Measurements from ENCODE around the gene DPP6.

The DPP6 gene

DNA sequence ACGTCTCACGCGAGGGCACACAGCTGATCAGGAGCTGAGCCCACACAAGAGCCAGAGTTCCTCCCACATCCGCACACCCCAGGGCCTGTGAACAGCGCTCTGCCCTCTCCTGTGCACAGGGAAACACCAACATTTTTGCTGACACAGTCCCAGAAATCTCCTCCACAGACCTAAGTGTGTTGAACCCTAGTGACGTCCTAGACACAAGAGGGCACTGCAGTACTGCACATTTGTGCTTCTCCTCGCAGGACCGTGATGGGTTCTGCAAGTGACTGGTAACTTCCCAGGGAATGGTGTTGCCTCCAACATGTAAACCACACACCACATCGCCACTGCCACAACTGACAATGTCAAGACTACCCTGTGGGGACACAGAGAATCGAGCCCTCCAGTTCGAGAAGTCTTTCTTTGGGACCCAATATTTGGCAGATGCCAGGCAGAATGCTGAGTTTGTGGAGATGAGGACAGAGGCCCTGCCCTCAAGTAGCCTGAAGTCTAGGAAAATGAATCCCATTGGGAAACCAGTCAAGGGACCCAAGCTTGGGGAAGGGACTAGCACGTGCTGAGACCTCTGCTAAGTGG is 780.5 kb downstream of the DPP6 start:
- DNase-seq (ENCODE audit: low spot score), result peak; percentile 45

DNA sequence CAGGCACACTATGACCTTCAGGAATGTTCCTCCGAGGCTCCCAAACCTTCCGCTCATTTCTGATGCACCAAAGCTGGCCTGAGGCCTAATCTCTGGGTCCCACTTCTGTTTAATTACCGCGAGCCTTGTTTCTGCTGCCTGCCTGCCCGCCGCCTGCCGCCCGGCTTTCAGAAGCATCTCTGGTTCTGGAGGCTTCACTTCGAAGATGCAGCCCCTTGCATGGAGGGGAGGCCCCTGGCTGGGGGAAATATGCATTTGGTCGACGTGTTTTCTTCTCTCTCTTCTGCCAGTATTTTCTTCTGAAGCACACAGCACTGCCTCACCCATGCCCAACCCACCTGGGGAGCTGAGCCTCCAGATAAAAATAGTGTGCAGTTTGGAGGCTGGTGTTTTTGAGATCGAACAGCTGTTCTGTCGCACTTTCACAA is 783.8 kb downstream of the DPP6 start:
- no peak for DNase-seq (ENCODE audit: low spot score)

GRCh38 chr7:154837087-154837486 is 784.9 kb downstream of the DPP6 start:
- no peak for DNase-seq (ENCODE audit: low spot score)

GRCh38 chr7:154837622-154838021 is 785.4 kb downstream of the DPP6 start:
- no peak for DNase-seq (ENCODE audit: low spot score)

DNA sequence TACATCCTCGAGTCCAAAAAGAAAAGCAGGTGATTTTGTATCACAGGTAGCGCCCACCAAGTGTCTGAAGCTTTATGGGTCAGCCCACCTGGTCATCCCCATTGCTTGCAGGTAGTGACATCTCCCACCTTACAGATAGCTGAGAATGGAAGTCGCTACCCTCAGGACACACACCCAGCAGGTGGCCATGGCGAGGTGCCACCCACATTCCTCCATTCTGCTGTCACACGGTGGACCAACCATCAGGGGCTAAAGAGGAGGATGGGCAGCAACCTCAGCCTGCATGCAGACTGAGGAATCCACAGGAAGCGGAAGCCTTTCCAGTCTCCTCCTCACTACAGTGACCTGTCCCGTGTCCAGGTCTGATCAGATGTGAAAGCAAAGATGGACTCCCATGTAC is 787.9 kb downstream of the DPP6 start:
- no peak for DNase-seq (ENCODE audit: low spot score)

DNA sequence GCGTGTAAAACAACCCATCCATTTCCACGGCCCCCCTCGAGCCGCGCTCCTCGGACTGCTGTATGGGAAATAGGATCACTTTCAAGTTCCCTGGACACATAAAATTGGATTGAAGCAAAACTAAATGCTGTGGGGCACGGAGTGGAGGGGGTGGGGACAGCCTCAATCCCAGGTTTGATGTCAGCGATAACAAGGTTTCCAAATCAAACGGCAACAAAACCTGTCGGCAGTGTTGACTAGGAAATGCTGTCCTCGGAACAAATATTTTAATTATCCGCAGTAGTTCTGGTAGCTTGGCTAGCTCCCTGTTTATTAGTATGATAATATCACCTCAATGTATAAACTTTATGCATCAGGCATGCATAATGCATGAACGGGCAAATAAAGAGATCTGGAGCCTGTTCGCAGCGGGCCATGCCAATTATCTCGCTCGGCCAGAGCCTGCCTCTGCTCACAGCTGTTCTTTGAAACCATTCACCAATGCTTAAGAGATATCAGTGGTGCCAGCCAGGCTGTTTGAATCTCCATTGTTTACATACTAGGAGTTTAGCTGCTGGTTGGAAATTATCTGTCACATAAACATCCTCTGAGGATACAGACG is 789.6 kb downstream of the DPP6 start:
- no peak for DNase-seq (ENCODE audit: low spot score)

GRCh38 chr7:154842591-154842990 is 790.4 kb downstream of the DPP6 start:
- no peak for DNase-seq (ENCODE audit: low spot score)

GRCh38 chr7:154843670-154844237 is 791.6 kb downstream of the DPP6 start:
- DNase-seq (ENCODE audit: low spot score), result no peak

DNA sequence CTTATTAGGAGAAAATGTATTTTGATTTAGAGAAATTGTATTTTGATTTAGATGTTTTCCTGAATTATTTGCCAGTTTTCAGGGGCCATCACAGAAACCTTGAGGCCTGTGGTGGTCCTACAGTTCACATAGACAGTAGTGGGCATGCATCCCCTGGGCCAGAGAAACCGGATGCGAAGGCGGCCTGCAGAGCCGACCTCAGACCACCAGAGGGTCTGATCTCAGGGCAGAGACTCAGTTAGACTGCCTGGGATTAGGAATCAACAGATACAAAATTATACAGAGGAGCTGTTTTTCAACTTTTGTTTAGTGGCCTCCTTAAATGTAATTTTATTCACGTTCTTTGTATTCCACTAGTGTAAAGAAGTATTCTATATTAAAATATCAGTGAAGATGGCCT is 792.3 kb downstream of the DPP6 start:
- no peak for DNase-seq (ENCODE audit: low spot score)

GRCh38 chr7:154844955-154845354 is 792.8 kb downstream of the DPP6 start:
- no peak for DNase-seq (ENCODE audit: low spot score)

DNA sequence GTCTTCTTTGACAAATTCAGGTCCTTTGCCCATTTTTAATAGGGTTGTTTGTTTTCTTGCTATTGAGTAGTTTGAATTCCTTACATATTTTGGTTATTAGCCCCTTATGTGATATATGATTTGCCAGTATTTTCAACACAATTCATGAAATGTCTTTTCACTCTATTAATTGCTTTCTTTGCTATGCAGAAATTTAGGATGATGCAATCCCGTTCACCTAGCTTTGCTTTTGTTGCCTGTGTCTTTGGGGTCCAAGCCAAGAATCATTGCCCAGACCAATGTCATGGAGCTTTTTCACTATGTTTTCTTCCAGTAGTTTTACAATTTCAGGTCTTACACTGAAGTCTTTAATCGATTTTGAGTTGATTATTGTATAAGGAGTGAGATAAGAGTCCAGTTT is 796.3 kb downstream of the DPP6 start:
- no peak for DNase-seq (ENCODE audit: low spot score)

DNA sequence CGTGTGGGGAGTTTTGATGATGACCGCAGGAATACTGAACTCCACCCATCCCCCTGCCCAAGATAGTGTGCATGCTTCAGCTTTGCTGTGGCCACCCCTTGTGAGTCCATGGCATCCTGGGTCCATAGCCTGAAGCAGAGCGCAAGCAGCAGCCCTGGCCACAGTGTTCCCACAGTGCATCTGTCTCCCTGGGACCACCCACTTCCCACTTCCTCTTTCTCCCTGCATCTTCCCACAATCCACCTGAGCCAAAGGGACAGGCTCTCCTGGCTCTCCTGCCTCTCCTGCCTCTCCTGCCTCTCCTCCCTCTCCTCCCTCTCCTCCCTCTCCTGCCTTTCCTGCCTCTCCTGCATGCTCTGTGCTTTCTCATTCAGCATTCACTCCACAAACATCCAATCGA is 800.0 kb downstream of the DPP6 start:
- DNase-seq (ENCODE audit: low spot score), result no peak

GRCh38 chr7:154853063-154853726 is 801.0 kb downstream of the DPP6 start:
- no peak for DNase-seq (ENCODE audit: low spot score)

- DNase-seq (ENCODE audit: low spot score), result no peak
Measured at GRCh38 chr7:154853727-154854095, 801.5 kb downstream of the DPP6 start.

DNA sequence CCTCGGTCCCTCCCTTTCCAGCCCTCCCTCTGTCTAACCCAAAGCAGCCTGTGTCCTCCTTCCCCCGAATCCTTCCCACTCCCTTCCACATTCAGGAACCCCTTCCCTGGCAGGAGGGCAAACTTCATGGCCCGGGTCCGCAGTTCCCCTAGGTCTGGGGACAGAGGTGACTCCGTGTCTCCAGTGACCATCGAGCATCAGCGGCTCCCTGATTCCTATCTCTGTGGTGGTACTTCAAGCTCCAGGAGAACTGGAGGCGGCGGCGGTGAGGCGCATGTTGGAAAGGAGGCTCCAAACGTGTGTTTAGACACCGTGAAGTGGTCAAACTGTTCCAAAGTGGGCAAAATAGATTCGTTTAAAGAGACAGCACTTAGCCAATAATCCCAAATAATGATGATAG is 802.6 kb downstream of the DPP6 start:
- DNase-seq (ENCODE audit: low spot score), result no peak

GRCh38 chr7:154855366-154855765 is 803.2 kb downstream of the DPP6 start:
- no peak for DNase-seq (ENCODE audit: low spot score)

- no peak for DNase-seq (ENCODE audit: low spot score)
Measured at GRCh38 chr7:154856733-154857132, 804.5 kb downstream of the DPP6 start.

GRCh38 chr7:154857240-154857639 is 805.0 kb downstream of the DPP6 start:
- no peak for DNase-seq (ENCODE audit: low spot score)

DNA sequence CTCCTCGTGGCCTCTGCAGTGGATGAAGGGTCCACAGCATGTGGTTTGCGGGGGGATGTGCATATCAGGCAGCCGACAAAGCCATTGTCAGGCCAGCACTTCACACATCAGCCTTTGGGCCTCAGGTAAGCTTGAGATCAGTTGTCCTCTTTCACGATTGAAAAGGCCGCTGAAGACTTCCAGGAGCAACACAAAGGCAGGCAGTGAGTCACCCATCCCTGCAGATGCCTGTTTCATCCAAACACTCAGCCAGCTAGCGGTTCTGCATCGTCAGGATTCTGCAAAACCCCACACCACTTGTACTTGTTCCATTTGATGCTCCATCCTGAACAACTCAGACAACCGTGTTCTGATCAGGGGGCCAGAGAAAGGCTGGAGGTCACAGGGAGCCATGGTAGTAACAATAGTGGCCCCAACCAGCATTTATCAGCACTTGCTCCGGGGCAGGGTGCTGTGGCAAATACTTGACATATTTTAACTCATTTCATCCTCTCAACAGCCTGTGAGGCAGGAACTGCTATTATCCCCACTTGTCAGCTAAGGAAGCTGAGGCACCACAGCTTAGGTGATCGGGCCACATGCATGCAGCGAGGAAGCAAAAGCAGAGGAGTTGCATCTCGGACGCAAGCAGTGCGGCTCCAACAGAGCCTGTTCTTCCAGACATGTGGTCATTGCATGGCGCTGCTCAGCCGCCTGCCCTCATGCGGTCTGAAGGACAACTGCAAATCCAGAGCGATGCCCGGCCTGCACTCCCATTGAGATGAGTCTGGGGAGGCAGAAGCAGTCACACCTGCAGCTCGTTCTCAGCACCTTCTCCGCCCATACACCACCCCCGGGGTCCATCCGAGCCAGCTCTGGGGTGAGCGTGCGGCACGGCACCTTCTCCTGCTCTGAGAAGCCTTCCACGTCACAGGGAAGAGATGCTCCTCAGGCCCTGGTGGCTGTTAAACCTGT is 805.8 kb downstream of the DPP6 start:
- DNase-seq (ENCODE audit: low spot score), result no peak

DNA sequence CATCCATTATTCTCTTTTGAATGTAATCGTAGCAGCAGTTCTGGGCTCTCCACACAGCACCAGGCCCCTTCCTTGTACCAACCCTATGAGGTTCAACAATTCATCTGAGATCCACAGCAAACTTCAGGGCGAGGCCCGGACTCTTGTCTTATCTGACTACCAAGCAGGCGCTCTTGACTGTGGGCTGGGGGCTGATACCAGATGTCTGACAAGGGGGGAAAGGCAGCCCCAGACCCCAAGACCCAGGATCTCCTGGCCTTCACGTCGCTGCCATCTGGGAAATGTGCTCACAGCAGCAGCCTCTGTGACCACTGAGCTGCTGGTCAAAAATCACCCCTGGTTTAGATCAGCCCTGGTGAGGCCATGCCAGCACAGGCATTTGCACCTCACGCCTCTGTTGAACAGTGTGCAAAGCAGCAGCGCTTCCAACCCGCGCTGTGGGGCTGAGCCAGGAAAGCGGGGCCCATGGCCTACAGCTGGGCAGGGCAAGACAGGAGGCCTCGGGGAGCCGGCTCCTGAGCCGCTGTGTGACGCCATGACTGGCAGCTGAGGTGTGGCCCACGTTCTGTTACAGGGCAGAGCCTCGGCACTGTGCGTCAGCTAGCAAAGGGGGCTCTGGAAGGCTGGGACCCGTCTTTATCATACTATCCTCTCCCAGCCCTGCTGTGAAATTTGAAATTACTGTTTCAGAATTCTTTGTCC is 806.8 kb downstream of the DPP6 start:
- DNase-seq (ENCODE audit: low spot score), result no peak

DNA sequence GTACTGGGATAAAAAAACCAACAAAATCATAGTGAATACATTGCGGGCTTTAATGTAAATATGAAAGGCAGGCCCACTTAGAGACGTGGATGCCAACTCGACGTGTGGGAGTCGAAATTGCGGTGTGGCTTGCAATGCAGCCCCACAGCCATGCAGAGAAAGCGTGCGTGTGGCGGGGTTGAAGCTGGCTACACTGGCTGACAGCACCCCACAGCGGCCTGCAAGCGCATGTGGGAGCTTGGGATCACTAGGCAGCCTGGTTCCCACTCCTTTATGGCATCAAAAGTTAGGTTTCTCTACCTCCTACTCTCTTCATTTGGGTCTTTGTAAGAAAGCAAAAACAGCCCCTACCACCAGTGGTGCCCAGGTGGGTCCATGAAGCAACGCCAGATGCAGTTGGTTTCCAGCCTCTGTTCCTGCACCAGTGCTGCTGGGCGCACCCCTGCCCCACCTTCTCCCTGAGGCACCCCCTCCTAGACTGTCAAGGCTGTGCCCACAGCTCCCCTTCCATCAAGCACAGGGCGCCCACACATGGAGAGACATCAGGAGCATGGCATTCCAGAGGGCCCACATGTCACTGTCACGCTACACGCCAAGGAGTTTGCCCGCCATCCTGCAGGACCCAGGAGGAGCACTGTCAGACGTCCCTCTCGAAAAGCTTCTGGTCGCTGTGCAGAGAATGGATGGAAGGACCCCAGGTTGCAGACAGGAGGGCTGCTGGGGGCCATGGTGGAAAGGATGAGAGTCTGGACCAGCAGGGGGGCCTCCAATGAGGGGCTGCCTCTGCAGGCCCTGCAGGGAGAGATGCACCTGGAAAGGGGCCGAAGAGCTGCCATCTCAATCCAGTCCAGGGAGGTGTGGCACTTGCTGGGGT is 807.8 kb downstream of the DPP6 start:
- DNase-seq (ENCODE audit: low spot score), result no peak
